Heart right ventricle (tissue), 16 donors: ENCODE results near the gene SPPL2C. TPM values are rescaled to one million over a fixed set of nuclear protein-coding genes. Genes with fewer than 3 reads are reported as not detected.
"Not testable (repeated sequence)": the region's sequence is repeated elsewhere in the genome, so short reads cannot be mapped to it uniquely, and the experiment has no call there.

Experiments
- ATAC-seq, 8 donors: fragments of 200-7000 bp; cut with Tn5 transposase; one replicate each; pipeline ENCODE4 v1.9.1; 2020; ENCODE audit warnings: mild to moderate bottlenecking in 8 of 8, moderate library complexity in 8 of 8, moderate number of reproducible peaks in 1 of 8
- DNase-seq, 2 donors: peaks; one replicate each; pipeline ENCODE4 v3.0.0-alpha.2; 2020
- H3K27ac ChIP-seq, 10 donors: fragments of 200-600 bp; sonication (generic) in 2 of 10; one replicate each; pipeline versions ENCODE4 v1.5.0 to v1.8.0; 2020 to 2022; ENCODE audit warnings: mild to moderate bottlenecking in 3 of 10
- H3K27me3 ChIP-seq, 7 donors: fragments of 200-600 bp; one replicate each; pipeline ENCODE4 v1.8.0; 2021 to 2022; ENCODE audit warnings: mild to moderate bottlenecking in 2 of 7
- H3K36me3 ChIP-seq, 9 donors: fragments of 200-600 bp; sonication (generic) in 1 of 9; one replicate each; pipeline versions ENCODE4 v1.5.0 to v1.8.0; 2020 to 2022; ENCODE audit warnings: mild to moderate bottlenecking in 2 of 9
- H3K4me1 ChIP-seq, 9 donors: fragments of 200-600 bp; sonication (generic) in 1 of 9; one replicate each; pipeline versions ENCODE4 v1.5.0 to v1.8.0; 2020 to 2022; ENCODE audit warnings: mild to moderate bottlenecking in 4 of 9
- H3K4me3 ChIP-seq, 10 donors: fragments of 200-600 bp; sonication (generic) in 2 of 10; one replicate each; pipeline versions ENCODE4 v1.5.0 to v1.8.0; 2020 to 2022; ENCODE audit warnings: mild to moderate bottlenecking in 7 of 10, moderate library complexity in 2 of 10
- H3K9me3 ChIP-seq, 11 donors: fragments of 200-600 bp in 10 of 11; sonication (generic) in 2 of 11; one replicate each; pipeline versions ENCODE4 v1.5.0 to v1.8.0; 2013 to 2022; ENCODE audit warnings: mild to moderate bottlenecking in 2 of 11, control low read depth in 1 of 11, moderate library complexity in 1 of 11
- WGBS, 2 donors: extraction: QIAGEN DNeasy Blood & Tissue Kit; methylation state at CpG; one replicate each; pipeline ENCODE4 v1.1.7; 2013; ENCODE audit warnings: inconsistent platforms in 1 of 2; 5-methylcytosine and 5-hydroxymethylcytosine counted together
- intact Hi-C, 10 donors: fragments of 100-400 bp; cut with DNase I; formaldehyde crosslinking; loops; one replicate each; pipeline versions ENCODE4 v1.11.1 to v1.14.2; 2022
- polyA plus RNA-seq, 2 donors: library from polyadenylated mRNA; stranded (reverse); fragments of 200-250 nt; gene quantifications; one replicate each; pipeline ENCODE4 v1.2.3, GENCODE V29; 2013
- total RNA-seq, 10 donors: library from RNA; stranded (reverse); fragmentation: NEBNext Ultra II Directional in 3 of 10; extraction: Animal tissue kit (Norgen Biotek cat#: 25700) in 3 of 10; gene quantifications; one replicate each; pipeline versions ENCODE4 v1.2.1 to v1.2.4, GENCODE V29; 2021 to 2023
- TF ChIP-seq, protein P1 (sequence below), 9 donors: fragments of 200-600 bp; sonication (generic) in 2 of 9; IDR thresholded peaks; one replicate each; pipeline versions ENCODE4 v1.5.0 to v1.8.0; 2021 to 2022; ENCODE audit warnings: antibody characterized with exemption in 9 of 9, mild to moderate bottlenecking in 5 of 9, moderate library complexity in 1 of 9
- donor health status: Arrhythmogenic right ventricular cardiomyopathy.
- donor health status: ischemic (EF 13 %, LVEDD 7.1; RV severe dilation, severe dysfunction).
- donor health status: healthy with polysubstance abuse.
- donor health status: DM: no; HTN: yes; CAD: no.
- donor health status: DM: no; HTN: no; CAD: no.
- donor health status: ischemic (EF 25% LVEDD 6.9; RV normal size, moderate dysfunction).
- donor health status: ischemic (EF 25% LVEDD 5.7; RV mildly dilated, moderate dysfunction).
- donor health status: healthy.
- donor health status: DM: yes; HTN: yes; CAD: no.
- donor health status: Ischemic cardiomyopathy.
- donor health status: ischemic (EF 35%, LVEDD 5.7; RV mildly dilated, moderate dysfunction).
- donor health status: nonischemic (EF 11% LVEDD 7.7; RV severe dilation, severe dysfunction).
- donor health status: DM: yes; HTN: yes; CAD: no.
- donor health status: PGD.
- donor health status: ischemic (EF 29% LVEDD 5.4; RV normal size, mild dysfunction).
- donor health status: nonischemic (EF 23%, LVEDD 6.1; RV moderate dilation, normal function).

SPPL2C gene
- total and polyA plus RNA-seq, 12 donors: not detected

DNA sequence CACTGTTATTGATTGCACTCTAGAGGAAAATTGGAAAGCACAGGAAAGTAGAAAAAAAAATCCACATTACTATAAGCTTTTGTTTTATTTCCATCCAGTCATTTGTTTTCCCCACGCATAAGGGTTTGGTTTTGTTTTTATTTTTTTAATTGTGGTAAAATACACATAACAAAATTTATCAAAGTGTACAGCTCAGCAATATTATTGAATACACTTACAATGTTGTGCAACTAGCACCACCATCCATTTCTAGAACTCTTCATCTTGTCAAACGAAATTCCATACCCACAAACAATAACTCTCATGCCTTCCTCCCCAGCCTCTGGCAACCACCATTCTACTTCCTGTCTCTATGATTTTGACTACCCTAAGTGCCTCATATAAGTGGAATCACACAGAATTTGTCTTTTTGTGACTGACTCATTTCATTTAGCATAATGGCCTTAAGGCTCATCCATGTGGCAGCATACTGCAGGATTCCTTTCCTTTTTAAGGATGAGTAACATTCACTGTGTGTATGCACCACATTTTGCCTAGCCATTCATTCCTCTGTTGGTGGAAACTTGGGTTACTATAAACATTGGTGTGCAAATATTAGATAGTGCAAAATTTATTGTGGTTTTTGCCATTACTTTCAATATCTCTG lies 11.1 kb downstream of the SPPL2C start:
- H3K9me3 ChIP-seq: no peaks in the 10 kb centered on the region
- H3K4me1 ChIP-seq: no peaks in the 10 kb centered on the region
- no peaks in the 10 kb centered on the region for H3K36me3 ChIP-seq
- no peak overlapping the region for H3K27ac ChIP-seq
- DNase-seq (no peak), ATAC-seq (no peak)
- intact Hi-C loops: loop anchor here in 2 of 10 donors (10.0 kb wide), 2 partner anchors 61 to 641 kb away; no protein-coding TSS in a partner anchor
- peaks cover 0 to 46% (median 26%) of the 10 kb centered on the region in 7 donors for H3K27me3 ChIP-seq
- WGBS, 2 donors: 75 to 79% methylated on average over 2 of the region's 2 CpGs
- TF ChIP-seq, protein P1, sequence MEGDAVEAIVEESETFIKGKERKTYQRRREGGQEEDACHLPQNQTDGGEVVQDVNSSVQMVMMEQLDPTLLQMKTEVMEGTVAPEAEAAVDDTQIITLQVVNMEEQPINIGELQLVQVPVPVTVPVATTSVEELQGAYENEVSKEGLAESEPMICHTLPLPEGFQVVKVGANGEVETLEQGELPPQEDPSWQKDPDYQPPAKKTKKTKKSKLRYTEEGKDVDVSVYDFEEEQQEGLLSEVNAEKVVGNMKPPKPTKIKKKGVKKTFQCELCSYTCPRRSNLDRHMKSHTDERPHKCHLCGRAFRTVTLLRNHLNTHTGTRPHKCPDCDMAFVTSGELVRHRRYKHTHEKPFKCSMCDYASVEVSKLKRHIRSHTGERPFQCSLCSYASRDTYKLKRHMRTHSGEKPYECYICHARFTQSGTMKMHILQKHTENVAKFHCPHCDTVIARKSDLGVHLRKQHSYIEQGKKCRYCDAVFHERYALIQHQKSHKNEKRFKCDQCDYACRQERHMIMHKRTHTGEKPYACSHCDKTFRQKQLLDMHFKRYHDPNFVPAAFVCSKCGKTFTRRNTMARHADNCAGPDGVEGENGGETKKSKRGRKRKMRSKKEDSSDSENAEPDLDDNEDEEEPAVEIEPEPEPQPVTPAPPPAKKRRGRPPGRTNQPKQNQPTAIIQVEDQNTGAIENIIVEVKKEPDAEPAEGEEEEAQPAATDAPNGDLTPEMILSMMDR (IDR thresholded peaks at IDR 0.05): no peak
- no peak overlapping the region for H3K4me3 ChIP-seq

DNA sequence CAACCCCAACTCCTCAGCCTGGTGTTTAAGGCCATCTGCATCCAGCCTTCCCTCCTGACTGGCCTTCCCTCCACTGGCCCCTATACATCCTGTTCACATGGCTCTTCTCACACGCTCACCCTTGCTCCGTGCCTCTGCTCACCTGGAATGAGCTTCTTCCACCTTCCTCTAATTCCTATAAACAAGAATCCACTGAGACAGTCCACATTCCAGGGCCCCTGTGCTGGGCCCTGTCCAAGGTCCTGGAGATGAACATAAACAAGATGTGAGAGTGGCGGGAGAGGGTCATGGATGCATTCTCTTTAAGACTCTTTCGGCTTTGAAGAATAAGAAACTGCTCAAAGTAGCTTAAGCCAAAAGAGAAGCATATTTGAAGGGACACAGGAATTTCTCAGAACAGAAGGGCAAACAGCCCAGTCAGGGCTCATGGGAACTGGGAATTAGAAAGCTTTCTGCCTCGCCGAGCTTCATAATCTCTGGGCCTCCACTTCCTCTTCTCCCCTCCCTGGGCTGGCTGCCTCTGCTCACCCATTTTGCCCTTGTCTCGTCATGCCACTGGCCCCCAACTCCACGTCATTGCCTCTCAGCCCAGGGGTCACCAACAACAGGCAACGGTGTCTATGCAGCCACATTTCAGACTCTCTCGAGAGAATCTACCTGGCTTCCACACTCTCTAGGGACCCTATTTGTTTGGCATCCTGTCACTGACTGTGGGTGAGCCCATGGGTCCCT lies 13.5 kb downstream of the SPPL2C start:
- Histone ChIP-seq H3K4me1 (no peaks in the 10 kb centered on the region), H3K4me3 (no peak overlapping the region), H3K9me3 (no peaks in the 10 kb centered on the region), H3K27me3 (peaks cover 0 to 46% (median 17%) of the 10 kb centered on the region in 7 donors), H3K36me3 (no peaks in the 10 kb centered on the region), H3K27ac (no peak overlapping the region)
- WGBS, 2 donors: 31 to 34% methylated on average over 10 of the region's 10 CpGs
- TF ChIP-seq, protein P1 (IDR thresholded peaks at IDR 0.05): no peak
- DNase-seq: no peak
- intact Hi-C loops: loop anchor here in 2 of 10 donors (10.0 kb wide), 2 partner anchors 63 to 643 kb away; no protein-coding TSS in a partner anchor
- peak in 2 of 8 donors; percentile 37 to 41 for ATAC-seq

DNA sequence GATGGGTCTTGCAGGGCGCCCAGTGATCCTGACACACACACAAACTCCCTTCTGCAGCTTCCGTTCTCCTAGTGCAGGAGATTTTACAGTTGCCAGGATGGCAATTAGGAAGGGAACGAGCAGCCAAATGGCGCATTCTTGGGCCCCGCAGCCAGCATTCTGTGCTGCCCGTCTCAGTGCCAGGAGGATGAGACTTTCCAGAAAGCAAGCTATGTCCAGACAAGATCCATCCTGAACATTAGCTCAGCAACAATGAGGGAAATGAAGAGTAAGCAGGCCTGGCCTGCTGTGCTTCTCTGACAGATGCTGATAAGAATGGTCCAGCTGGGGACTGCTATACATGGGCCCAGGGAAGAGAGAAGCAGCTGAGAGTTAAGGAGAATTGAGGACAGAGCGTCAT lies 16.5 kb downstream of the SPPL2C start:
- TF ChIP-seq, protein P1 (IDR thresholded peaks at IDR 0.05): no peak
- DNase-seq (no peak), ATAC-seq (no peak)
- Histone ChIP-seq H3K36me3 (no peaks in the 10 kb centered on the region), H3K4me1 (no peaks in the 10 kb centered on the region), H3K27ac (no peak overlapping the region), H3K4me3 (no peak overlapping the region), H3K27me3 (peaks cover 0 to 62% (median 30%) of the 10 kb centered on the region in 7 donors), H3K9me3 (no peaks in the 10 kb centered on the region)
- intact Hi-C loops: loop anchor here in 1 of 10 donors (10.0 kb wide), 1 partner anchor 74 kb away; no protein-coding TSS in a partner anchor
- WGBS, 2 donors: 76 to 78% methylated on average over 7 of the region's 7 CpGs

DNA sequence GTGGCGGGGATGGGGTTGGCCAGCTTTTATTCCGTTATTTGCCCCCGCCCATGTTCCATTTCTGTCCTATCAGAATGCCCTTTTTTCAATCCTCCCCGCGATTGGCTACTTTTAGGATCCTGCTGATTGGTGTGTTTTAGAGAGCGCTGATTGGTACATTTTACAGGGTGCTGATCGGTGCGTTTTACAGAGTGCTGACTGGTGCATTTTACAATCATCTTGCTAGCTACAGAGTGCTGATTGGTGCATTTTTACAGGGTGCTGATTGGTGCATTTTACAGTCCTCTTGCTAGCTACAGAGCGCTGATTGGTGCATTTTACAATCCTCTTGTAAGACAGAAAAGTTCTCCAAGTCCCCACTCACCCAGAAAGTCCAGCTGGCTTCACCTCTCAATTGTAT lies 17.4 kb downstream of the SPPL2C start:
- H3K27me3 ChIP-seq: peaks cover 0 to 70% (median 37%) of the 10 kb centered on the region in 7 donors
- DNase-seq, H3K27ac ChIP-seq, ATAC-seq, H3K9me3 ChIP-seq, H3K4me1 ChIP-seq, H3K4me3 ChIP-seq, H3K36me3 ChIP-seq: not testable (repeated sequence)
- WGBS, 2 donors: 82 to 83% methylated on average over 9 of the region's 9 CpGs
- intact Hi-C loops: loop anchor here in 1 of 10 donors (10.0 kb wide), 1 partner anchor 73 kb away; no protein-coding TSS in a partner anchor
